ENCODE data around the gene FLRT2.

The FLRT2 gene

DNA sequence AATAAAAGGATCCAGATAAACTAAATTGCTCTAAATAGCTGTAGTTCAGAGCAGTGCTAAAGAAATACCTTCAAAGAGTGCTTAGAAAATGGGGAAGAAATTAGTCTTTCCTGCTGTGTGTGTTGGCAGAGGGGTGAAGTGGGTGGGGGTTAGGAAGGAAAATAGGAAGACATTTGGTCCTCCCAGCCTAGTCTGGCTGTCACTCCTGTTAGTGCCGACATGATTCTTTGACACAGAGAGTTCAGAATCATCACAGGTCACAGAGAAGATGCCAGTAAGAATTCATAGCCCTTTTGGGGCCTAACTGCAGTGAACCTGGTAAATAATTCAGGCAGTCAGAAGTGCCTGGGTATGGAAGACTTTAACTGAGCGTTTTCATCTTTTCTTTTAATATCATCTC is 74.8 kb downstream of the FLRT2 start:
- in situ Hi-C loops (cut with MboI; ENCODE audit: low sequenced_read_pairs, unreplicated experiment): no loop called here
- TF ChIP-seq, protein P1, sequence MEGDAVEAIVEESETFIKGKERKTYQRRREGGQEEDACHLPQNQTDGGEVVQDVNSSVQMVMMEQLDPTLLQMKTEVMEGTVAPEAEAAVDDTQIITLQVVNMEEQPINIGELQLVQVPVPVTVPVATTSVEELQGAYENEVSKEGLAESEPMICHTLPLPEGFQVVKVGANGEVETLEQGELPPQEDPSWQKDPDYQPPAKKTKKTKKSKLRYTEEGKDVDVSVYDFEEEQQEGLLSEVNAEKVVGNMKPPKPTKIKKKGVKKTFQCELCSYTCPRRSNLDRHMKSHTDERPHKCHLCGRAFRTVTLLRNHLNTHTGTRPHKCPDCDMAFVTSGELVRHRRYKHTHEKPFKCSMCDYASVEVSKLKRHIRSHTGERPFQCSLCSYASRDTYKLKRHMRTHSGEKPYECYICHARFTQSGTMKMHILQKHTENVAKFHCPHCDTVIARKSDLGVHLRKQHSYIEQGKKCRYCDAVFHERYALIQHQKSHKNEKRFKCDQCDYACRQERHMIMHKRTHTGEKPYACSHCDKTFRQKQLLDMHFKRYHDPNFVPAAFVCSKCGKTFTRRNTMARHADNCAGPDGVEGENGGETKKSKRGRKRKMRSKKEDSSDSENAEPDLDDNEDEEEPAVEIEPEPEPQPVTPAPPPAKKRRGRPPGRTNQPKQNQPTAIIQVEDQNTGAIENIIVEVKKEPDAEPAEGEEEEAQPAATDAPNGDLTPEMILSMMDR (IDR thresholded peaks at IDR 0.05; ENCODE audit: borderline replicate concordance, control extremely low read depth, extremely low read depth, insufficient read depth, missing control alignments): no peak

DNA sequence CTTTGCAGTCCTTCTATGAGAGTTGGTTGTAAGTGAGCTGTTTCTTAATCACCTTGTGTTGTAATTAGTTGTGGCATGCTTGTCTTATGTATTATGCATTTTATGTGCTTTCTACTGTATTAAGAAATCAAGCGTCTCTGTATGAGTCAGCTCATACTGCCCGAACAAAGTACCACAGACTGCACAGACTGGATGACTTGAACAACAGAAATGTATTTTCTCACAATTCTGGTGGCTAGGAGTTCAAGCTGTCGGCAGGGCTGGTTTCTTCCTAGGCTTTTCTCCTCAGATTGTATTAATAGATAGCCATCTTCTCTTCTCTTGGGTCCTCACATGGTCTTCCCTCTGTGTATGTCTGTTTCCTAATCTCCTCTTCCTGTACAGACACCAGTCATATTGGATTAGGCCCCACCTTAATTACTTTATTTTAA is 77.7 kb downstream of the FLRT2 start:
- DNase-seq (ENCODE audit: low spot score): no peak
- in situ Hi-C loops (cut with MboI; ENCODE audit: low sequenced_read_pairs, unreplicated experiment): no loop called here
- TF ChIP-seq, protein P1 (IDR thresholded peaks at IDR 0.05; ENCODE audit: borderline replicate concordance, control extremely low read depth, extremely low read depth, insufficient read depth, missing control alignments): no peak

More for the DNA sequence above, 74.8 kb downstream of the FLRT2 start:
- no peak for DNase-seq (ENCODE audit: low spot score)

- in situ Hi-C loops (cut with MboI; ENCODE audit: low sequenced_read_pairs, unreplicated experiment): no loop called here
- TF ChIP-seq, protein P1 (IDR thresholded peaks at IDR 0.05; ENCODE audit: borderline replicate concordance, control extremely low read depth, extremely low read depth, insufficient read depth, missing control alignments): no peak
Measured at GRCh38 chr14:85613496-85613895, 83.6 kb downstream of the FLRT2 start.

DNA sequence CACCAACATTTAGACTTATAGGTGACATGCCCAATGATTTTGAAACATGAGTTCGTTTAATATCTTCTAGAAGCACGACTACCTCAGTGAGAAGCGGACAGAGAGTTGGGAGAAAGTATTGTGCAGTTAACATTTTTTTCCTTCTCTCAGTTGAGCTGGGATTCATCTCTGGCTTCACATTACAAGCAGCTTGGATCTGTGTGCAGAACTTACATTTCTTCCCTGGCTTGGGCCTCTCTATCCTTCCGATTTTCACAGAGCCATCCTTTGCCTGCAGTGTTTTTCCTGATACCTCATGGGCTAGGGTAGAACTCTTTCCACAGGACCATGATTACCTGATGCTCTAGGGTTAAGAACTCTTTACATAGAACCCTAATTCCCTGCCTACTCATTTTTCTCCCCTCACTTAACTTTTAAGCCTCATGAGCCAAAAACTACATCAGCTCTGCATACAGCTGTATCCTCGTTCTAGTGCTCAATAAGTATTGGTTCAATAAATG is 86.5 kb downstream of the FLRT2 start:
- in situ Hi-C loops (cut with MboI; ENCODE audit: low sequenced_read_pairs, unreplicated experiment): no loop called here
- no peak for DNase-seq (ENCODE audit: low spot score)
- TF ChIP-seq, protein P1 (IDR thresholded peaks at IDR 0.05; ENCODE audit: borderline replicate concordance, control extremely low read depth, extremely low read depth, insufficient read depth, missing control alignments): no peak

More at GRCh38 chr14:85613496-85613895, 83.6 kb downstream of the FLRT2 start:
- DNase-seq (ENCODE audit: low spot score): no peak

DNA sequence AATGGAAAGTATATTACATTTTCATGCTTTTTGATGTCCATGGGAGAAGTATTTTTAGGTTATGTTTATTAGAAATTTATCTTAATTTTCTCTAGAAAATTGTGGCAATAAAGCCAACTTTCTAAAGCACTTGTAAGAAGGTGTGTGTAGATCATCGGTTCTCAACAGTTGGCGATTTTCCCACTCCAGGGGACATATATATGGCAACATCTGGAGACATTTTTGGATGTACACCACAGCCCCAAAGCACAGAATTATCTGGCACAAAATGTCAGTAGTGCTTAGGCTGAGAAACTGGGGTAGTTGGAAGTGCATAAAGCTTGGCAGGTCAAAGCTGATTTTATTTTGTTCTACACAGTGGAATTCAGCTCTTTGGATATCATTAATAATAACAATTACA is 86.9 kb downstream of the FLRT2 start:
- DNase-seq (ENCODE audit: low spot score): no peak
- in situ Hi-C loops (cut with MboI; ENCODE audit: low sequenced_read_pairs, unreplicated experiment): no loop called here
- TF ChIP-seq, protein P1 (IDR thresholded peaks at IDR 0.05; ENCODE audit: borderline replicate concordance, control extremely low read depth, extremely low read depth, insufficient read depth, missing control alignments): no peak

GRCh38 chr14:85617791-85618190 is 87.8 kb downstream of the FLRT2 start:
- in situ Hi-C loops (cut with MboI; ENCODE audit: low sequenced_read_pairs, unreplicated experiment): no loop called here
- DNase-seq (ENCODE audit: low spot score): no peak
- TF ChIP-seq, protein P1 (IDR thresholded peaks at IDR 0.05; ENCODE audit: borderline replicate concordance, control extremely low read depth, extremely low read depth, insufficient read depth, missing control alignments): no peak

Measured in GM13976 (cell line).